Activated CD4-positive, alpha-beta T cell treated with anti-CD3 and anti-CD28 coated beads, Interleukin-2, amount 50 U/mL, for 24 hours (primary cell): ENCODE measurements around the gene BUB1B.

Experiments
- DNase-seq, 2 donors: peaks; one replicate each; pipeline ENCODE4 v3.0.0-alpha.2; 2020; ENCODE audit warnings: low read depth in 1 of 2, low spot score in 1 of 2

The BUB1B gene

GRCh38 chr15:40239693-40240618 lies 79.1 kb downstream of the BUB1B start:
- DNase-seq, result no peak

DNA sequence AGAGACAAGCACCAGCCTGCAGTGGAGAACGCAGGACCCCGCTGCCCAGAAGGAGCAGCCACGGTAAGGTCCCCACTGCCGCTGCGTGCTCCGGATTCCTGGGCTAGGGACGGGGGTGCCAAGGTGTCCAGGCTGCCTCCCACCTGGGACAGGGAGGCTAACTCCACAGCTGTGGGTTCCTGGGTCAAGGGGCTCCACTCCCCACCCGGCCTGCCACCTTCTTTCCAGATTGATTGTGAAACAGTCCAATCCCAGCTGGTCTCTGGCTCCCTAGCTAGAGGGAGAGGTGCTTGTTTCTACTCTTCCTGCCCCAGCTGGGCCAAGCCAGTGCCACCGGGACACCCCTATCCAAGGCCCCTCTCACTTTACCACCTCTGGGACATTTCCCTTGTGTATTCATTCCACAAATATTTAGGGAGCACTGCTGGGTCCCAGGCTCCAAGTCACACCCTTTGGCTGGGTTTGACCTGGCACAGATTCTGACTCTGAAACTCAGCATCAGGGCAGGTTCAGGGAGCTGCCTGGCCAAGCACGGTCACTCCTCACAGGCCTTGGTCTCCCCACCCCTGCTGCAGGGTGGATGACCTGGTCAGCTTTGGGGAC lies 79.9 kb downstream of the BUB1B start:
- no peak for DNase-seq

GRCh38 chr15:40241269-40242212 lies 80.7 kb downstream of the BUB1B start:
- no peak for DNase-seq

GRCh38 chr15:40242213-40242599 lies 81.3 kb downstream of the BUB1B start:
- no peak for DNase-seq

DNA sequence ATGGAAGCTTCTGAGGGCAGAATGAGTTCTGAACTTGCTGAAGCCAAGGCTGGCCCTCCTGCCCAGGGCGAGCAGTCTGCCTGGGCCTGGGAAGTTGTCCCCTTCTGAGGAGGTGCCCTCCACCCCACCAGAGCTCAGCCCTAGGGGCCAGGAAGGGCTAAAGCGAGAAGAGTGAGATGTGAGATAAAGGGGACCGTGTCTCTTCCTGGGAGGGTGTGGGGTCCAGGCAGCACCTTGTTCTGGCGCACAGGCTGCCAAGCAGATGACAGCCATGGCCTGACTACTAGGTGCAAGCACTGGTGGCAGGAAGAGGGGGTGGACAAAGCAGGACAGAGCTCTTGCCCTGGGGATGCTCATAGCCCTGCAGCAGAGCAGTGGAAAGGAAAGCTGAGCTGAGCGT lies 81.7 kb downstream of the BUB1B start:
- DNase-seq, result no peak

DNA sequence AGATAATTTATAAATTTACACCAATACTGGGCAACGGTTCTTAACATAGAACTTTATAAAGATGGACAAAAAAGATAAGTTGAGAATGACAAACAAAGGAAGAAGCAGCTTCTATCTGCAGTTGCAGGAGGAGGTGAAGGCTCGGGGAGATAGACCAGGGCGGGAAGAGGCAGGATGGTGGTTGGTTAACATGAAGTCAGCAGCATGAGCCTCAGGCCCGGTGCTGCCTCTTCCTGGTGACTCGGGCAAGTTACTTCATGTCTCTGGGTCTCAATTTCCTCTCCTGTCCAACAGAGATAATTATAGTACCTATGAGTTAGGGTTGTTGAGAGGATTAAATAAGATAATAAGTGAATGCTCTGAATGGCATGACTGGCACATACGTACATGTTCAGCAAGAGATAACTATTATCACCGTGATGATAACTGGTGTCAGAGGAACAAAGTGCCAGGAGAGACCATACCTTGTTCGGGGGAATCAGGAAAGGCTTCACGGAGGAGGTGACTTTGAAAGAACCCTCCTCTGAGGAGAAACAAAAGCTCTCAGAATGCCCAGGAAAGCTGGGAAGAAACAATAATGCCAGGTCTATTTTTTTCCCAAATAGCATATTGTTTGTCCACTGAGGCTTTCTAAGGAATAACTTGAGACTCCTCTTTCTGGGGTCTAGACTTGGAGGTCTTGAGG lies 82.4 kb downstream of the BUB1B start:
- no peak for DNase-seq

DNA sequence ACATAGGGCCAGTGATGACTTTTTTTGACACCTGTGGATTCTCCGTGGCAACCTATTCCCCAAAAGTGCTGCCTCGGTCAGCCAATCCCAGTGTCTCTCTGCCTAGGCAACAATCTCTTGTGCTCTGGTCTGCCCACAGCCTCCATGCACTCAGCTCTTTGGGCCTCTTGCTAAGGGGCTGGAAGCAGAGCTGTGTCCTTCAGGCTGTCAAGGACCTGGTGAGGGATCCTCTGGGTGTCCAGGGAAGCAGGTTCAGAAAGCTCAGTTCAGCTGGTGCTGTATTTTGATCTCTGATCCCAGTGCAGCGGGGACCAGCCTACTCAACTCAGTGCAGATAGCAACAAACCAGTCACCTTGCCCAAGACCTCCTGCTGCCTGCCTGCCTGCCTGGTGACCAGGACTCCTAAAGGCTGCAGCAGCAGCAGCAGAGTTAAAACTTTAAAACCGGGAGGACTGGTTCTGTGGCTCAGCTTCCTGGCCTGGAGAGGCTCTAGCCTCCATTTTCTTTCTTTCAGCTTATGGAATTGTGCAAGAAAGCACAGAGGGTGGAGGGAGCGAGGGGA lies 84.2 kb downstream of the BUB1B start:
- no peak for DNase-seq

GRCh38 chr15:40245666-40246450 lies 85.0 kb downstream of the BUB1B start:
- no peak for DNase-seq

- no peak for DNase-seq
These were observed 85.8 kb downstream of the BUB1B start for GRCh38 chr15:40246496-40247280.

GRCh38 chr15:40247406-40247971 lies 86.6 kb downstream of the BUB1B start:
- no peak for DNase-seq

GRCh38 chr15:40248006-40248783 lies 87.3 kb downstream of the BUB1B start:
- DNase-seq, result no peak

DNA sequence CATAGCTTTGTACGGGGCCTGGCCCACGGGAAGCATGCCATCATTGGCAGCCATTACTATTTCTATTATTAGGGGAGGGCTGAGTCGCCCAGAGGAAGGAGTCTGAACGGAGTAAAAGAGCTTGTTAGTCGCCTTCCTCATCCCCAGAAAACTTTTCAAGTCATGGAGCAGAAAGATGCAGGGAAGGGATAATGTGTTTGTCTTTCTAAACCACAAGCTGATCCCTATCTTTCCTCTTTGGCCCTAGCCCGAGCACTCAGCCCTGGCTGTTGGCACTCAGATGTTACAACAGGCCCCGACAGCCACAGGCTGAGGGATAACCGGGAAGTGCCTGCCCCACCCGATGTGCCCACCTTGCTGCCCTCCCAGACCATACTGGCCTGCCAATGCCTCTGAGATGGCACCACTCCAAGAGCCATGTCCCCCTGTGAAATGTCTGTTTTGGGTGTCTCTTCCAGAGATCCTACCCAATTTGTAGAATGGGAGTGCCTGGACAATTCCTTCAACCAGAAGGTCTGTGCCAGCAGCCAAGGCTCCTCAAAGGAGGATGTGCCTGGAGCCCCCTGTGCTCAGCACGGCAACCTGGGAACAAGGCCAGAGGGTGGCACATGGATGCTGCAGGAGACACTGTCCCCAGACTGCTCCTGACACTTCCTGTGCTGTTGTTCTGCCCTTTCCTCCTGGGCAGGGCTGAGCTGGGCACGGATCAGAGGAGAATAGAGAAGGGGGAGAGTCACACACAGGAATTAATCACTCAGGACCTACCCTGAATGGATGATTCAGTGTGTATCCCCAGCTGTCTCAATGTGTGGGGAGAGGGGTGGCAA lies 88.8 kb downstream of the BUB1B start:
- no peak for DNase-seq

DNA sequence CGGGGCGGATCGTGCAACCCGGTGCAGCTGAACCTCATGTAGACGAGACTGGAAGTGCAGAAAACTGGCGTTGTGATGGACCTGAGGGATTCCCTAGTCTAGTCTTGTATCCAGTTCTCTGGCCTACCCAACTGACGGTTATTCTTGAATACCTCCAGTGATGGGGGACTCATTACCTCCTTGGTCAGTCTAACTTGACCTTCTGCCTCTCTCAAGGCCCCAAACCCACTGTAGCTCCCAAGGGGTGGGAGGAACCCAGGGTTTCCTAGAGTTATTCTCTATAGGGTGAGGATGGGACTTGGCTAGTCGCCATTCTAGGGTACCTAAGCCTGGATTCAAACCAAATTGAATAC lies 89.4 kb downstream of the BUB1B start:
- DNase-seq, result no peak

GRCh38 chr15:40250771-40251483 lies 90.1 kb downstream of the BUB1B start:
- no peak for DNase-seq

- DNase-seq, result no peak
These were observed 90.7 kb downstream of the BUB1B start for GRCh38 chr15:40251486-40252140.

- DNase-seq, result no peak
These were observed 91.2 kb downstream of the BUB1B start for GRCh38 chr15:40252141-40252437.
